ENCODE data around the gene PDCL2.
"Not testable (repeated sequence)": the region's sequence is repeated elsewhere in the genome, so short reads cannot be mapped to it uniquely, and the experiment has no call there.

The PDCL2 gene

DNA sequence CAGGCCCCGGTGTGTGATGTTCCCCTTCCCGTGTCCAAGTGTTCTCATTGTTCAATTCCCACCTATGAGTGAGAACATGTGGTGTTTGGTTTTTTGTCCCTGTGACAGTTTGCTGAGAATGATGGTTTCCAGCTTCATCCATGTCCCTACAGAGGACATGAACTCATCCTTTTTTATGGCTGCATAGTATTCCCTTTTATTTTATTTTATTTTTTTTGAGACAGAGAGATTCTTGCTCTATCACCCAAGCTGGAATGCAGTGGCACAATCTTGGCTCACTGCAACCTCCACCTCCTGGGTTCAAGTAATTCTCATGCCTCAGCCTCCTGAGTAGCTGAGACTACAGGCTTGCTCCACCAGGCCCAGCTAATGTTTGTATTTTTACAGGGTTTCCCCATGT, 9.3 kb downstream of the PDCL2 start:
- not testable (repeated sequence) for H3K4me3 ChIP-seq (ENCODE audit: low read depth in 1 of 2, low read length in 2 of 2); H3K36me3 ChIP-seq (ENCODE audit: insufficient read depth, low read length); H3K9me3 ChIP-seq (ENCODE audit: low read length); H3K4me1 ChIP-seq (ENCODE audit: insufficient read depth, low read length); H3K9ac ChIP-seq (ENCODE audit: low read length); H3K27ac ChIP-seq (ENCODE audit: low read depth, low read length); H3K27me3 ChIP-seq (ENCODE audit: control insufficient read depth in 1 of 2, insufficient read depth in 2 of 2, low read length in 2 of 2)

DNA sequence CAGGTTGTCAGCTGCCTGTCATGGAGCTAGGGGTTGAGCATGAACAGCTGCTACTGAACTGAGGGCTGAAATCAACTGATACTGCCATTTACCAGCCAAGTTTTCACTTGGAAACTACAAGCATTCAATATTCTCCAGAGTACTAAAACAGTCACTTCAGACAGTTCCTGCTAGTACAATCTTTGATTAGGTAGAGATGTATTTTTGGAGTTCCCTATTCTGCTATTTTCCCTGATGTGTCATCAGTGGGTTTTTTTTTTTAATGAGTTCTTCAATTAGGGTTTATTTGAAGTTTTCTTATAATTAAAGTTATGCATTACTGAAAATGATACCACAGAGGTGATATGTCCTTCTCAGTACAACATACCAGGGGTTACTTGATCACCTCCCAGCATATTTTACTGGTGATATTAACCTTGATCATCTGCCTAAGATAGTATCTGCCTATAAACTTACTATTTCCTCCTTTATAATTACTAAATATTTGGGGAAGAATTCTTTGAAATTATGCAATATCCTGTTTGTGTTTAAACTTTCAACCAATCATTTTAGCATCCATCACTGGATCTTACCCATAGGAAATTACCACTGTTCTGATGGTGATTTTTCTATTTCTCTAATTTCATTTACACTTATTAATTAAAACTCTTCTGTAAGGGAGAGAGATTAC, 13.6 kb downstream of the PDCL2 start:
- Histone ChIP-seq H3K27ac (ENCODE audit: low read depth, low read length) (no peak overlapping the region), H3K4me1 (ENCODE audit: insufficient read depth, low read length) (no peaks in the 10 kb centered on the region), H3K27me3 (ENCODE audit: control insufficient read depth in 1 of 2, insufficient read depth in 2 of 2, low read length in 2 of 2) (no peaks in the 10 kb centered on the region), H3K4me3 (ENCODE audit: low read depth in 1 of 2, low read length in 2 of 2) (no peak overlapping the region), H3K9me3 (ENCODE audit: low read length) (peaks cover 10% of the 10 kb centered on the region), H3K9ac (ENCODE audit: low read length) (no peak overlapping the region), H3K36me3 (ENCODE audit: insufficient read depth, low read length) (no peaks in the 10 kb centered on the region)

DNA sequence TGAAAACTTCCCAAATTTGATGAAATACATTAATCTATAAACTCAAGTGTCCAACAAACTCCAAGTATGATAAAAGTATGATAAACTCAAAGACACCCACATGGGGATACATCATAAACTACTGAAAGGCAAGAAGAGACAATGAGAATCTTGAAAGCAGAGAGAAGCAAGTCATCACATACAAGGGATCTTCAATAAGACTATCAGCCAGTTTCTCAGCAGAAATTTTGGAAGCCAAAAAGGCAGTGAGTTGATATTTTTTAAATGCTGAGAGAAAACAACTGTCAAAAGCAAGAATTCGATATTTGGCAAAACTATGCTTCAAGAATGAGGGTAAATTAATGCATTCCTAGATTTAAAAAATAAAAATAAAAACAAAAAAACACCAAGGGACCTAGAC, 16.5 kb downstream of the PDCL2 start:
- Histone ChIP-seq H3K4me1 (ENCODE audit: insufficient read depth, low read length) (no peaks in the 10 kb centered on the region), H3K36me3 (ENCODE audit: insufficient read depth, low read length) (no peaks in the 10 kb centered on the region), H3K9me3 (ENCODE audit: low read length) (peaks cover 4% of the 10 kb centered on the region), H3K27me3 (ENCODE audit: control insufficient read depth in 1 of 2, insufficient read depth in 2 of 2, low read length in 2 of 2) (no peaks in the 10 kb centered on the region), H3K27ac (ENCODE audit: low read depth, low read length) (no peak overlapping the region), H3K9ac (ENCODE audit: low read length) (no peak overlapping the region), H3K4me3 (ENCODE audit: low read depth in 1 of 2, low read length in 2 of 2) (no peak overlapping the region)

DNA sequence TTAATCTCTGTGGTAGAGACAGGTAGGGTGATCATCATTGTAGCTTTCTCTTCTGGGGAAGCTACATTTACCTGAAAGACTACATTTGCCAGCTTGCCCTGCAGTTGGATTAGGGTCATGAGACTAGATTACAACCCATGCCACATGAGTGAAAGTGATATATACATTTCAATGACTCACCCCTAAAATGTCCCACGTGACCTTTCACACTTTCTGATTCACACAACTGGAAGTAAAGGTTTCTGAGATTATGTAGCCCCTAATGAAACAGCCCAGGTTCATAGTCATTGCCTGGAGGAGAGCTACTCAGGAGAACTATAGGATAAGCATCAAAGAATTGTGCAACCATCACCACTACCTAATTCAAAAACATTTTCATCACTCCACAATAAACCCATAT, 17.8 kb downstream of the PDCL2 start:
- no peaks in the 10 kb centered on the region for H3K36me3 ChIP-seq (ENCODE audit: insufficient read depth, low read length)
- no peaks in the 10 kb centered on the region for H3K4me1 ChIP-seq (ENCODE audit: insufficient read depth, low read length)
- H3K9me3 ChIP-seq (ENCODE audit: low read length), result peaks cover 4% of the 10 kb centered on the region
- no peaks in the 10 kb centered on the region for H3K27me3 ChIP-seq (ENCODE audit: control insufficient read depth in 1 of 2, insufficient read depth in 2 of 2, low read length in 2 of 2)
- H3K4me3 ChIP-seq (ENCODE audit: low read depth in 1 of 2, low read length in 2 of 2), result no peak overlapping the region
- no peak overlapping the region for H3K27ac ChIP-seq (ENCODE audit: low read depth, low read length)
- H3K9ac ChIP-seq (ENCODE audit: low read length), result no peak overlapping the region

DNA sequence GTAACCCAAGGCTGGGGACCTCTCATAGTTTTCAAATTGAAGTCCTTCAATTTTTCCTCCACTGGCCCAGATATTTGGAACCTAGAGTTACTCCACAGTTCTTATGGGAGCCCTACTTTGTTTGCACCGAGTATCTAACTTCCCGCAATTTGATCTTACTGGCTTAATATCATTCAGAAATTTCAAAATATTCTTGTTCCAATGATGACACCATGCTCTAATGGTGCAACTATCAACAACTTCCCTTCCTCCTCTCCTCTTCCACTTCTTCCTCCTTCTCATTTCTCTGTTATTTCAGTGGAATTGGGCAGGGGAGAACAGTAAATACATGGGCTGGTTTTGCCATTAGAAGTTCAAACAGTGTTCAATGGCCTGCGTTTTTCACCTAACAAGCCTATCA, 20.2 kb downstream of the PDCL2 start:
- Histone ChIP-seq H3K9me3 (ENCODE audit: low read length) (peaks cover 4% of the 10 kb centered on the region), H3K27ac (ENCODE audit: low read depth, low read length) (no peak overlapping the region), H3K4me3 (ENCODE audit: low read depth in 1 of 2, low read length in 2 of 2) (no peak overlapping the region), H3K4me1 (ENCODE audit: insufficient read depth, low read length) (no peaks in the 10 kb centered on the region), H3K9ac (ENCODE audit: low read length) (no peak overlapping the region), H3K27me3 (ENCODE audit: control insufficient read depth in 1 of 2, insufficient read depth in 2 of 2, low read length in 2 of 2) (no peaks in the 10 kb centered on the region), H3K36me3 (ENCODE audit: insufficient read depth, low read length) (no peaks in the 10 kb centered on the region)

DNA sequence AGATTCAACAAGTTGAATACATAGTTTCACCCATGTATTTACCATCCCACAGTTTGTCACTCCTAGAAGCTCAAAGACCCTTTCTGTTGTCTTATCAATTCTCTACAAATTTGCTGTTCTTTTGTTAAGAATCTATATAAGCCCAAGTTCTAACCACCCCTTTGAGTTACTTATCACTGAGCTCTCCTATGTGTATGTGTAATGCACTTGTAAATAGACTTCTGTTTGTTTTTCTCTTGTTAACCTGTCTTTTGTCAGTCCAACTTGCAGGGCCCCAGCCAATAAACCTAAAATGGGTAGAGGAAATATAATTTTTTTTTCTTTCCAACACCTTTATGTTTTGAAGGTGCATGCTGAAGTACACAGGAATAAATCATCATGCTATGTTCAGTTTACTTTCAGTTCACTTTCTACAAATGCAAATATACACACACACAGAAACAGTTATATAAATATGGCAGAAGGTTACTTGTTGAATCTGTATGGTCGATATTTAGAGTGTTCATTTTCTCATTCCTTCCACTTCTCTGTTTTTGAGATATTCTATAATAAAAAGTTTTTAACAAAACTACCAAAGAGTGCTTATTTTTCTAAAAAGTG, 23.0 kb downstream of the PDCL2 start:
- Histone ChIP-seq H3K9me3 (ENCODE audit: low read length) (no peaks in the 10 kb centered on the region), H3K9ac (ENCODE audit: low read length) (no peak overlapping the region), H3K27ac (ENCODE audit: low read depth, low read length) (no peak overlapping the region), H3K4me1 (ENCODE audit: insufficient read depth, low read length) (no peaks in the 10 kb centered on the region), H3K27me3 (ENCODE audit: control insufficient read depth in 1 of 2, insufficient read depth in 2 of 2, low read length in 2 of 2) (no peaks in the 10 kb centered on the region), H3K36me3 (ENCODE audit: insufficient read depth, low read length) (no peaks in the 10 kb centered on the region), H3K4me3 (ENCODE audit: low read depth in 1 of 2, low read length in 2 of 2) (no peak overlapping the region)

DNA sequence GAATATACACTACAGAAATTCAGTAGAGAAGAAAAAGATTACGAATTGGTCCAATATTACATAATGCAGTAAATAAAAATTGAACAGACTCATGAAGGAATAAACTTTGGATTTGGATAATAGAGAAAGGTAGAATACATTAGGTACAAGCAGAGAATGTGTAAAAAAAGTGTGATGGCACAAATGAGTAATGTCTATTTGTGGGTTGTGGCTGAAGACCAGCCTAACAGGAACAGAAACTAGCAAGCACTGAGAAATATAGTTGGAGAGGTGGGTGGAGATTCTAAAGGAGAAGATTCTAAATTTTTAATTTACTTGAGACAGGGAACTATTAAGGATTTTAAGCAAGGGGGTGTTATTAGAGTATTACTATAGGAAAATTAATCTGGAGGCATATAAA, 30.2 kb downstream of the PDCL2 start:
- Histone ChIP-seq H3K4me3 (ENCODE audit: low read depth in 1 of 2, low read length in 2 of 2) (no peak overlapping the region), H3K27ac (ENCODE audit: low read depth, low read length) (no peak overlapping the region), H3K9me3 (ENCODE audit: low read length) (no peaks in the 10 kb centered on the region), H3K27me3 (ENCODE audit: control insufficient read depth in 1 of 2, insufficient read depth in 2 of 2, low read length in 2 of 2) (no peaks in the 10 kb centered on the region), H3K9ac (ENCODE audit: low read length) (no peak overlapping the region), H3K4me1 (ENCODE audit: insufficient read depth, low read length) (no peaks in the 10 kb centered on the region), H3K36me3 (ENCODE audit: insufficient read depth, low read length) (no peaks in the 10 kb centered on the region)

DNA sequence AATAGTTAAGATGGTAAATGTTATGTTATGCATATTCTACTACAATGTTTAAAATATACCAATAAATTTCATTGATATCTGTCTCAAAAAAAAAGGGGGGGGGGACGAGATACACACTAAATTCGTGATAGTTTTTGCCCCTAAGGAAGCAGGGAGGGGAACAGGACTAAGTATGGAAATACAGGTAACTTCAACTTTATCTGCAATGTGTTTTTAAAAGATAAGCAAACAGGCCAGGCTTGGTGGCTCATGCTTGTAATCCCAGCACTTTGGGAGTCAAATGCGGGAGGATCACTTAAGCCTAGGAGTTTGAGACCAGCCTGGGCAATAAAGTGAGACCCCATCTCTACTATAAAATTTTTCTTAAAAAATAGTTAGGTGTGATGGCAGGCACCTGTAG, 31.9 kb downstream of the PDCL2 start:
- Histone ChIP-seq H3K9me3 (ENCODE audit: low read length) (no peaks in the 10 kb centered on the region), H3K9ac (ENCODE audit: low read length) (no peak overlapping the region), H3K27me3 (ENCODE audit: control insufficient read depth in 1 of 2, insufficient read depth in 2 of 2, low read length in 2 of 2) (no peaks in the 10 kb centered on the region), H3K4me3 (ENCODE audit: low read depth in 1 of 2, low read length in 2 of 2) (no peak overlapping the region), H3K27ac (ENCODE audit: low read depth, low read length) (no peak overlapping the region), H3K36me3 (ENCODE audit: insufficient read depth, low read length) (no peaks in the 10 kb centered on the region), H3K4me1 (ENCODE audit: insufficient read depth, low read length) (no peaks in the 10 kb centered on the region)

DNA sequence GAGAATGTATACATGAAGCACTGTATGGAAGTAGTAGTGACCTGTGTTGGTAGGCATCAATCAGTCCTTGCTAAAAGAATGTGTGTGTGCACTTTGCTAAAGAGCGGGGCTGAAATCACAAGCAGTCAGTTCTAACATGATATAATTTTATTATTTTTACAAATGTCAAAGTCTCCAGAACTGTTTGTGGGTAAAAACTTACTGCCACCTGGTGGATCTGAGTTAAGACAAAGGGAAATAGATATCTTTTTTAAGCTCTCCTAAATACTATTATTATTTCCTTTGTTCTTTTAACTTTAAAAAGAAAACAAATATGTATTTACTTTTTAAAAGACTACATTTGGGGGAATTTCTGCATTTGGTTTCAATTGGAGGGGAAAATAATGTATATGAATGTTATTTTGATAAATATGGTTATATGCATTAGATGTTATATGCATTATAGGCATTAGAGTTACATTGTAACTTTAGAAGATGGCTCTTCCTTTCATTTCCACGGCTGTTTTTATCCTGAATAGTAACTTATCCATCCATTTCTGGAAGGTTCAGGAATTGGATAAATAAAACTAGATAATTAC, 37.5 kb downstream of the PDCL2 start:
- no peaks in the 10 kb centered on the region for H3K4me1 ChIP-seq (ENCODE audit: insufficient read depth, low read length)
- no peaks in the 10 kb centered on the region for H3K9me3 ChIP-seq (ENCODE audit: low read length)
- no peak overlapping the region for H3K27ac ChIP-seq (ENCODE audit: low read depth, low read length)
- no peak overlapping the region for H3K4me3 ChIP-seq (ENCODE audit: low read depth in 1 of 2, low read length in 2 of 2)
- H3K27me3 ChIP-seq (ENCODE audit: control insufficient read depth in 1 of 2, insufficient read depth in 2 of 2, low read length in 2 of 2), result no peaks in the 10 kb centered on the region
- no peaks in the 10 kb centered on the region for H3K36me3 ChIP-seq (ENCODE audit: insufficient read depth, low read length)
- H3K9ac ChIP-seq (ENCODE audit: low read length), result no peak overlapping the region

DNA sequence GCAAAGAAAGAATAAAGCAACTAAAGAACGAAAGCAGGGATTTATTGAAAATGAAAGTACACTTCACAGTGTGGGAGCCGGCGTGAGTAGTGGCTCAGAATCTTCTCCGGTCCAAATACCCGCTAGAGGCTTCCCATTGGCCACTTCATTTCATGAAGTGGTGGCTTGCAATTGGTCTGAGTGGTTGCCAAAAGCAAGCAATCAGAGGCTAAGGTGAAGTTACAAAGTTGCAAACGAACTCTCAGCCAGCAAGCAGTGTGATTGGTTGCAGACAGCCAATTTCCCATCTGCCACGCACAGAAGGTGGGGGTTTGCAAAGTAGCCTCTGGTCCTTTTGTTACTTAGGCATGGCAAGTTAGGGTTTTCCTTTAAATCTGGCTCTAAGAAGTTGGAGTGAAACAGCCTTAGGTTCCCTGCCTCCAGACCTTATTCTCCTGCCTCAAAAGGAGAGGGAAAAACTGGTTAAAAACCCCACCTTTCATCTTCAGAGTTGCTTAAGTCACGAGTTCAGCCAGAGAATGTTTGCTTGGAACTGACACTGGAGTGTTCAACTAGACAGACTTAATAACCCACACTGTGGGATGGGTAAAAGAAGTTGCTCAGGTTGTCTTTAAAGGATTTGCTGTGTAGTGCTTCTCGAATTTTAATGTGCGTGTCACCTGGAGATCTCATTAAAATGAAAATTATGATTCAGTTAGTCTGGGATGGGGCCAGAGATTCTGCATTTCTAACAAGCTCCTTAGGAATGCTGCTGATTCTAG, 38.4 kb downstream of the PDCL2 start:
- Histone ChIP-seq H3K4me3 (ENCODE audit: low read depth in 1 of 2, low read length in 2 of 2) (peak overlapping the region; percentile 14 to 47), H3K27me3 (ENCODE audit: control insufficient read depth in 1 of 2, insufficient read depth in 2 of 2, low read length in 2 of 2) (no peaks in the 10 kb centered on the region), H3K9me3 (ENCODE audit: low read length) (no peaks in the 10 kb centered on the region), H3K27ac (ENCODE audit: low read depth, low read length) (peak overlapping the region; percentile 56), H3K4me1 (ENCODE audit: insufficient read depth, low read length) (no peaks in the 10 kb centered on the region), H3K9ac (ENCODE audit: low read length) (peak overlapping the region; percentile 5), H3K36me3 (ENCODE audit: insufficient read depth, low read length) (no peaks in the 10 kb centered on the region)

DNA sequence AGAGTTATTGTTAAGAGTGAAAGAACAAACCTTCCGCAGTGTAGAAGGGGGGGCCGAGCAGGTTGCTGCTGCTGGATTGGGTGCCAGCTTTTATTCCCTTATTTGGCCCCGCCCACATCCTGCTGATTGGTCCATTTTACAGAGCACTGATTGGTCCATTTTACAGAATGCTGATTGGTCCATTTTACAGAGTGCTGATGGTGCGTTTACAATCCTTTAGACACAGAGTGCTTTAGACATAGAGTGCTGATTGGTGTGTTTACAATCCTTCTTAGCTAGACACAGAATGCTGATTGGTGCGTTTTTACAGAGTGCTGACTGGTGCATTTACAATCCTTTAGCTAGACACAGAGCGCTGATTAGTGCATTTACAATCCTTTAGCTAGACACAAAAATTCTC, 40.1 kb downstream of the PDCL2 start:
- H3K36me3 ChIP-seq (ENCODE audit: insufficient read depth, low read length), result not testable (repeated sequence)

More for the DNA sequence above, 40.1 kb downstream of the PDCL2 start:
- not testable (repeated sequence) for H3K4me3 ChIP-seq (ENCODE audit: low read depth in 1 of 2, low read length in 2 of 2); H3K27me3 ChIP-seq (ENCODE audit: control insufficient read depth in 1 of 2, insufficient read depth in 2 of 2, low read length in 2 of 2); H3K9me3 ChIP-seq (ENCODE audit: low read length); H3K9ac ChIP-seq (ENCODE audit: low read length); H3K27ac ChIP-seq (ENCODE audit: low read depth, low read length); H3K4me1 ChIP-seq (ENCODE audit: insufficient read depth, low read length)
